HG03060 (cell line): ENCODE data around the gene TMEM131L.
"Not testable (repeated sequence)": the region's sequence is repeated elsewhere in the genome, so short reads cannot be mapped to it uniquely, and the experiment has no call there.

Experiments
- ATAC-seq: cut with Tn5 transposase; IDR thresholded peaks from one replicate; pipeline ENCODE4 v1.9.1; 2021; ENCODE audit warnings: low read depth, moderate number of reproducible peaks; ENCODE audit not compliant: unreplicated experiment

TMEM131L gene

DNA sequence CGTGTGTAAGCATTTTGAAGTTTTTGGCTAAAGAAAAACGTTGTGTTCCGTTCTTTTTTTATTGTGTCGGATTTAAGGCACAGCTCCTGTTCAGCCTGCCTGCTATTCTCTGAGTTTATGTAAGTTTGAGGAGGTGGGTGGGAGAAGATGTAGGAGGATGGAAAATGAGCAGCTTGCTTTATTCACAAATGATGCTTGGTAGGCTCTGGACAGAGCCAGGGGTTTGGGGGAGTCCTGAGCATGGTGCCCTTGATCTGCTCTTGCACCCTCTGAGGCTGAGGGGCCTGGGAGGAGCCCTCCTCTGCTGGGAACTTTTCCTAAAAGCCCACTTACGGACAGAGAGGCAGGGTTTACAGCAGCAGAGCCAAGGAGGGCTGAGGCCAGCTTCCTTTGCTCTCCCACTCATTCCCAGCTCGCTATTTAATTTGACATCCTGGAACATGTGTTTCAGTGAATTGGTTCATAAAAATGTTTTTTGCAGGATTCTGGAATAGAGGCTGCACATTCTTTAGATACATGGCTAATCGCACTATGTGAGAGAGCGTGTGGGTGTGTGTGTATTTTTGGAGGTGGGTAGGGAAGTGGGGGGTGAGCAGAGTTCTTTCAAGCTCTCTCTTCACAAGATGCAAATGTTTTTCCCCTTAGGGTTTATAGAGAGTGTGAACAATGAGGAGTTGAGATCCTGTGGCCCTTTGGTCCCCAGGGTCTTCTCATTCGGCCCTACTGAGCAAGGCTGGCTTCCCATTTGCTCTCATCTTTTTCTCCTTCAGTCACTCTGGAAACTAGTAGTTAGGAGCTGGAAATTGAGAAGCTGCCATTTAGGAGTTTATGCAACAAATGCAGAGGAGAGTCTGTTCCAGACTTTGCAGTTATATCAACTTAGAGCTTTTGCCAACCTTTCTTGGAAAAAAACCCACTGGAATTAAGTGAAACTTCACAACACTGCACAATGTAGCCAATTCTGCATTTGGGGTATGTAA lies 32.1 kb downstream of the TMEM131L start:
- ATAC-seq = peak; percentile 47

DNA sequence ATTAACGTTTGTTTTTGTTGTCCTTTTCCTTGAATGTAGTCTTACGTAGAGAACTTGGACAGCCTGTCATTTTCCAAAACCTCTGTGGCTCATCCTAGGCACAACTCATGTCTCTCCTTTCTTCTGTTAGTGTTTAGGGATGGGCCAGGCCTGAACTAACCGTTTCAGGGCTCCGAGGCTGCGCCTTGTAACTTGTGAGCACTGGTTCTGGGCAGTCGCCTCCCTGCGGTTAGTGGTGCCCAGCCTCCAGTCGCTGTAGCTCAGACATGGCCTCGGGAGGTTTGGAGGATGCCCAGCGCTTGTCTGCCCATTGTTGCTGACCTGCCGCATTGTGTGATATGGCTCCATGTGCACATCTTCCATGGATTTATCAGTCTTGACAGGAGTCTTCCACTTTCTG lies 32.8 kb downstream of the TMEM131L start:
- ATAC-seq = no peak

- no peak for ATAC-seq
Measured at GRCh38 chr4:153501578-153501977, 35.4 kb downstream of the TMEM131L start.

DNA sequence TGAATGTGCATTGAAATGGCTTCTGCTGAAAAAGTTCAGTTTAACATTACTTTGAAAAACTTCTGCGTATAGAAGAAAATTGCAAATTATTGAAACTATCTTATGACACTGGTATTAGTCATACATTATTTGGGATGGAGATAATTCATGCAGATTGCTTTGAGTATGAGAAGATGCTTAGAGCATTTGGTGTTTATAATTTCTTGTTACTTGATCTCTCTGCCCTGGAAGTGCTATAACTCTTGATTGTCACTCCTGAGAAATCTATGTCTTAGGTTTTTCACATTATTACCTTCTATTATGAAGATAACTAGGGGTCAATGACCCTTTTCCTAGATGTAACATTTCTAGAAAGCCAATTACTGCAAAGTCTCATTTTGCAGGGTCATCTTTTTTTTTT lies 36.4 kb downstream of the TMEM131L start:
- ATAC-seq = no peak

- no peak for ATAC-seq
Measured at GRCh38 chr4:153506341-153507309, 40.5 kb downstream of the TMEM131L start.

DNA sequence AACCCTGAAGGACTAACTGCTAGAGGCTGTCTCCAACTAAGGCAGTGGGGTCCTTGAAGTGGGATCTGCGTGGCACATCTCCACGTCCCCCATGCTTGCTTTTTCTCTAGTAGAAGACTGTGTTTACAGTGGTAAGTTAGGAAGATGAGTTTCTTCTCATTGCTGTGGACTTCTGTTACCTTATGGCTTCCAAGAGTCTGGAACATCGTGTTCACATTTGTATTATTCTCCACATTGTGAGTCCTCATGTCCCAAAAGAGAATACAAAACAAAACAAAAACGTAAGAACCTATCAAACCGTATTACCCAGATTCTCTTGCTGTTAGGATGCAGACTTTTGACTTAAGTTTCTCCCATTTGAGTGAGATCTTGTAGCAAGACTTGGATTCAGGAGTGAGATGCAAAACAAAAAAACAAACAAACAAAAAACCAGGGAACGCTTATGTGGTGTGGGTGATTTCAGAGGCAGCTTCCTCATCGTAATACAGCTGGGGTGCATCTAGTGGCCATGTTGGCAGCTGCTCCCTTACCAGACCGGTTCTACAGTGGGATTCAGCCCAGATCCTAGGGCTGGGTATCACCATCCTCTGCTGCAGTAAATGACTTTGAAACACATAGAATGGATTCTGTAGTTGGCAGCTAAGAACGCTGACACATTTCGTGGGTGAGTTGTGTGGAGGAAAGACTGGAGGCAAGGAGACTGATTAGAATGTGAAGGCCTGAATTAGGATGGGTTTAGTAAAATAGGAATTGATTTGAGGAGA lies 41.3 kb downstream of the TMEM131L start:
- no peak for ATAC-seq

GRCh38 chr4:153509212-153509611 lies 43.1 kb downstream of the TMEM131L start:
- ATAC-seq = not testable (repeated sequence)

GRCh38 chr4:153509724-153510123 lies 43.6 kb downstream of the TMEM131L start:
- ATAC-seq = no peak

GRCh38 chr4:153510252-153511001 lies 44.3 kb downstream of the TMEM131L start:
- ATAC-seq = no peak

DNA sequence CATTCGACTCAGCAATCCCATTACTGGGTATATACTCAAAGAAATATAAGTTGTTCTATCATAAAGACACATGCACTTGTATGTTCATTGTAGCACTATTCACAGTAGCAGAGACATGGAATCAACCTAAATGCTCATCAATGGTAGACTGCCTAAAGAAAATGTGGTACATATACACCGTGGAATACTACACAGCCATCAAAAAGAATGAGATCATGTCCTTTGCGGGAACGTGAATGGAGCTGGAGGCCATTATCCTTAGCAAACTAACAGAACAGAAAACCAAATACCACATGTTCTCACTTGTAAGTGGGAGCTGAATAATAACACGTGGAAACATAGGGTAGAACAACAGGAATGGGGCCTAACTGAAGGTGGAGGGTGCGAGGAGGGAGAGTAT lies 44.9 kb downstream of the TMEM131L start:
- ATAC-seq = no peak

DNA sequence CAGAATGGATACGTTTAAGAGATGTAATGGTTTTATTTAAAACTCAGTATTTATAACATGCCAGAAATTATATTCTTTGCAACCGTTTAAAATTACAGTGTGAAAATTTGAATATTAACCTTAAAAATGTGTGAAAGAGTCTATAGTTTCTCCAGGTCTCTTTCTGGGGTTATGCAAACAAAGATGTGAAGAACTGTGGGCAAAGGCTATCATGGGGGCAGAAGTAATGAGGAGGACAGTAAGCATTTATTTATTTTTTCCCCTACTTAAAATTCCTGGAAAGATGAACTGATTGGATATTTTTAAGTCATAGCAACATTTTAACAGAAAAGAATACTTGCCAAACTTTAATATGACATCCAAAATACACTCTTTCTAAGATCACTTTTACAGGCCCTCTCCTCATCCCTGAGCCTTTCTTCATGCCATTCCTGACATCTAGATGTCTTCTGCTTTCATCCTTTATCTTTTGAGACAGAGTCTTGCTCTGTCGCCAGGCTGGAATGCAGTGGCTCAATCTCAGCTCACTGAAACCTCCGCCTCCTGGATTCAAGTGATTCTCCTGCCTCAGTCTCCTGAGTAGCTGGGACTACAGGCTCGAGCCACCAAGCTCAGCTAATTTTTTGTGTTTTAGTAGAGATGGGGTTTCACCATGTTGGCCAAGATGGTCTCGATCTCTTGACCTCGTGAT lies 46.1 kb downstream of the TMEM131L start:
- ATAC-seq = no peak

- ATAC-seq = no peak
Measured at GRCh38 chr4:153512952-153513500, 46.9 kb downstream of the TMEM131L start.

DNA sequence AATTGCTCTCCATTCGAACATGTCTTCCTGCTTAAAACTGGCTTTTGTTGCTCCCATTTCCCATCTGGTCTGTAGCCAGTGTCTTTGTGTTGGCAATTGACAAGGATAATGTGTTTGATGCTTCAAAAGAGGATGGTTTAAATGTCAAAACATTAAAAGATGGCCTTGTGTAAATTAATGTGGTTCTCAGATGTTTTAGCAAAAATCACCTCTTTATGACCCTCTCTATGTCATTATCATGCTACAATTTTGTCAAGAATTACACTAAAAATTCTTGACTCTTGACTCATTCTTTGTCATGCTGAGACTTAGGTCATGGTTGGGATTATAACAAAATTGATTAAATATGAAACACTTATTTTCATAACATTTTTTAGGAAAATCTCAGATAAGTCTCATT lies 47.4 kb downstream of the TMEM131L start:
- no peak for ATAC-seq

GRCh38 chr4:153514001-153514526 lies 47.9 kb downstream of the TMEM131L start:
- no peak for ATAC-seq

GRCh38 chr4:153514688-153515426 lies 48.7 kb downstream of the TMEM131L start:
- ATAC-seq = no peak

- no peak for ATAC-seq
Measured at GRCh38 chr4:153517159-153517558, 51.0 kb downstream of the TMEM131L start.

DNA sequence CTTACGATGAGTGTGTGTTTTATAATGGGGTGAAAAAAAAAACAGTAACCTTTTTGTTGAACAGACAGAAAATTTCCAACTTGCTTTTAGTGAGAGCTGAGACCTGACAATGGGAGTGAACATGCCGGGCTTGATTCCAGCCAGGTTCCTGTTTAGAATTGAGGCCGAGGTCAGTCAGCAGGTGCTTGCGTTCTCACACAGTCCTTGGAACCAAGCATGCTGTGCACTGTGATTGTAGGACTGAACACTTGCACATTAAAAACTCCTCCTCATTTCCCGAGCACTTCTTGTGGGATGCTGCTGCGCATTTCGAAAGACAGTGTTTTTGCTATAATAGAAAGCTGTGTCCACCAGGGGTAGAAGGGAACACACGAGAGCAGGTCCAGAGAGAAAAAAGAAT lies 51.8 kb downstream of the TMEM131L start:
- ATAC-seq = no peak
